Thyroid gland (tissue), 4 donors: ENCODE data around the gene AIG1.

ENCODE experiments used
- CTCF ChIP-seq, 6 experiments: fragments of 200-600 bp in 3 of 6; fragments of 450-650 bp in 3 of 6; sonication (generic) in 3 of 6; IDR thresholded peaks; one replicate each; pipeline ENCODE4 v1.5.1; 2016 to 2019; ENCODE audit warnings: antibody characterized with exemption in 6 of 6, mild to moderate bottlenecking in 2 of 6, inconsistent platforms in 1 of 6, moderate library complexity in 1 of 6
- POLR2A ChIP-seq, 2 donors: fragments of 450-650 bp; IDR thresholded peaks; one replicate each; pipeline ENCODE4 v1.6.1; 2017; ENCODE audit warnings: antibody characterized with exemption in 2 of 2, mild to moderate bottlenecking in 2 of 2, moderate library complexity in 1 of 2

- no peak for TF ChIP-seq POLR2A (IDR thresholded peaks at IDR 0.05)
- no peak for TF ChIP-seq CTCF (IDR thresholded peaks at IDR 0.05)
Measured at GRCh38 chr6:143374014-143374413, 313.3 kb downstream of the AIG1 start.
